ENCODE data around the gene PVRIG.
"Not testable (repeated sequence)": the region's sequence is repeated elsewhere in the genome, so short reads cannot be mapped to it uniquely, and the experiment has no call there.

PVRIG gene

DNA sequence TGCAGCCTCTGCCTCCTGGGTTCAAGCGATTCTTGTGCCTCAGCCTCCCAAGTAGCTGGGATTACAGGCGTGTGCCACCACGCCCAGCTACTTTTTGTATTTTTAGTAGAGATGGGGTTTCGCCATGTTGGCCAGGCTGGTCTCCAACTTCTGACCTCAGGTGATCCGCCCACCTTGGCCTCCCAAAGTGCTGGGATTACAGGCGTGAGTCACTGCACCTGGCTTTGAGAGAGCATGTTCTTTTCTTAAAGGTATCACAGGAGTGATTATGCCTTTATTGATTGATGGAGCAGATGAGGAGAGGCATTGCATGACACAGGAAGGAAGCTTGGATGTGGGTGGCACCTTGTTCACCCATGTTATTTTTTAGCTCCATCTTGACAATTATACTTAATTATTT lies 36.7 kb upstream of the PVRIG start:
- H3K27me3 Mint-ChIP-seq: peaks cover 36% of the 10 kb centered on the region
- H3K27ac Mint-ChIP-seq; H3K4me3 Mint-ChIP-seq; H3K9me3 Mint-ChIP-seq; intact Hi-C loops (cut with micrococcal nuclease); H3K36me3 Mint-ChIP-seq (ENCODE audit: low read depth); H3K4me1 Mint-ChIP-seq (ENCODE audit: low read depth): not testable (repeated sequence)

DNA sequence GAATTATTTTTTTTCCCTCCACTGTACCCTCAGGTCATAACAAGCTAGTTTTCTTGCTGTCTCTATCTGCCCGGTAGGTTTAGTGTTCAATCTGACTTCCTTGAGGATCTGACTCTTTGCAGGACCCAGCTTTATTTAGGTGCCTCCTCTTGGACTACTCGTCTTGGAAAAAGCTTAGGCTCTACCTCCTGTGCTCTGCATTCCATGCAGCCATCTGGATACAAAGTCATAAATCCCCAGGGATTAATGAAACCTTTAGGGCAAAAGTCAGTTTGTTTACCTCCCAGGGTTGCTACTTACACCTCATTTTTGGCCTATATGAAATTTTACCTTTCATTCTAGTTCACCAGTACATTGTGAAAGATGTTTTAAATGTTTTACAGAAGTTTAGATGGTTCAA lies 34.0 kb upstream of the PVRIG start:
- Mint-ChIP-seq H3K27me3 (peaks cover 19% of the 10 kb centered on the region), H3K4me3 (no peak overlapping the region), H3K9me3 (no peaks in the 10 kb centered on the region), H3K4me1 (ENCODE audit: low read depth) (peaks cover 10% of the 10 kb centered on the region), H3K36me3 (ENCODE audit: low read depth) (no peaks in the 10 kb centered on the region), H3K27ac (no peak overlapping the region)
- intact Hi-C loops (cut with micrococcal nuclease): no loop called here

- Mint-ChIP-seq H3K27me3 (peaks cover 3% of the 10 kb centered on the region), H3K9me3 (no peaks in the 10 kb centered on the region), H3K4me1 (ENCODE audit: low read depth) (peaks cover 23% of the 10 kb centered on the region), H3K27ac (peak overlapping the region; percentile 67), H3K36me3 (ENCODE audit: low read depth) (no peaks in the 10 kb centered on the region), H3K4me3 (no peak overlapping the region)
- intact Hi-C loops (cut with micrococcal nuclease): no loop called here
These were observed 30.7 kb upstream of the PVRIG start for GRCh38 chr7:100189061-100189460.

DNA sequence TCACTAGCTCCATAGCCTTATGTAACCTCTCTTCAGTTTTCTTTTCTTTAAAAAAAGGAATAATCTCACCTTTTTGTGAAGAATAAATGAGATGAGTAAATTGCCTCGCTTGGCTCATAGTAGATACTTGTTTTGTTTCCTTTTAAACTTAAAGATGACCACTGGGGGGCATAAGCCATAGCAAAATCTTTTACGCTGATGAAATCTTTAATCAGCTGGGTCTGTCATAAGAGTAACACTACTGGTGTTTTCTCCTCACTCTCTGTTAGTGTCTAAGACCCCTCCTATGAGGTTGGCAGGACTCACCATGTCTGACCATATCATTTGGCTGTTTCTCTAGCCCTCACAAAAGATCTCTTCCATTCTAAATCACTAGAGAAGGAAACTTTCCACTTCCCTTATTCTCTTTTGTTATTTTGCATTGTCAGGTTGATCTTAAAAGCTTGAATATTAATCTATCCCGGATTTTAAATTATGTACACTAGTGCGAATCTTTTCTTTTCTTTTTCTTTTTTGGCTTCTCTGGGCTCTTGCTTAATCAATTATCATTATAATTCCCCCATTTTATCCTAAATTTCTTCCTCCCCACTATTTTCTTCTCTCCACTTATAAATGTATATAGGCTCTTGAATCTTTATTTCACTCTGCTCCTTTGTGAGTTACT lies 29.6 kb upstream of the PVRIG start:
- Mint-ChIP-seq H3K9me3 (no peaks in the 10 kb centered on the region), H3K4me1 (ENCODE audit: low read depth) (peaks cover 23% of the 10 kb centered on the region), H3K27me3 (peaks cover 3% of the 10 kb centered on the region), H3K36me3 (ENCODE audit: low read depth) (no peaks in the 10 kb centered on the region), H3K4me3 (no peak overlapping the region), H3K27ac (peak overlapping the region; percentile 27)
- intact Hi-C loops (cut with micrococcal nuclease): loop anchor here (1.0 kb wide), 1 partner anchor 10 kb away; no protein-coding TSS in a partner anchor

- H3K27me3 Mint-ChIP-seq: peaks cover 3% of the 10 kb centered on the region
- H3K4me1 Mint-ChIP-seq (ENCODE audit: low read depth): peaks cover 23% of the 10 kb centered on the region
- H3K4me3 Mint-ChIP-seq: no peak overlapping the region
- no peaks in the 10 kb centered on the region for H3K9me3 Mint-ChIP-seq
- H3K36me3 Mint-ChIP-seq (ENCODE audit: low read depth): no peaks in the 10 kb centered on the region
- intact Hi-C loops (cut with micrococcal nuclease): no loop called here
- no peak overlapping the region for H3K27ac Mint-ChIP-seq
These were observed 28.0 kb upstream of the PVRIG start for GRCh38 chr7:100191775-100192174.

DNA sequence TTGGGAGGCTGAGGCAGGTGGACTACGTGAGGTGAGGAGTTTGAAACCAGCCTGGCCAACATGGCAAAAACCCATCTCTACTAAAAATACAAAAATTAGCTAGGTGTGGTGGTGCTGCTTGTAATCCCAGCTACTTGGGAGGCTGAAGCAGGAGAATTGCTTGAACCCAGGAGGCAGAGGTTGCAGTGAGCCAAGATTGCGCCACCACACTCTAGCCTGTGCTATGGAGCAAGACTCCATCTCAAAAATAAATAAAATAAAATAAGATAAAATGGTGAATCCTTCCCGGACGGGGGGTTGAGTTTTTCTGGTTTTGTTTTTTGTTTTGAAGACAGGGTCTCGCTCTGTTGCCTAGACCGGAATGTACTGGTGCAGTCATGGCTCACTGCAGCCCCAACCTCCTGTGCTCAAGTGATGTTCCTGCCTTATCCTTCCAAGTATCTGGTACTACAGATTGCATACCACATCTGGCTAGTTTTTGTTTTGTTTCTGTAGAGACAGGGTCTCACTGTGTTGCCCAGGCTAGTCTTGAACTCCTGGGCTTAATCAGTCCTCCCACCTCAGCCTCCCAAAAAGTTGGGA lies 27.4 kb upstream of the PVRIG start:
- H3K4me1 Mint-ChIP-seq (ENCODE audit: low read depth): peaks cover 25% of the 10 kb centered on the region
- H3K27ac Mint-ChIP-seq; intact Hi-C loops (cut with micrococcal nuclease); H3K36me3 Mint-ChIP-seq (ENCODE audit: low read depth); H3K27me3 Mint-ChIP-seq; H3K4me3 Mint-ChIP-seq; H3K9me3 Mint-ChIP-seq: not testable (repeated sequence)

GRCh38 chr7:100192969-100193368 lies 26.8 kb upstream of the PVRIG start:
- H3K4me3 Mint-ChIP-seq: no peak overlapping the region
- H3K9me3 Mint-ChIP-seq: no peaks in the 10 kb centered on the region
- intact Hi-C loops (cut with micrococcal nuclease): no loop called here

GRCh38 chr7:100195222-100195621 lies 24.5 kb upstream of the PVRIG start:
- Mint-ChIP-seq H3K4me1 (ENCODE audit: low read depth) (peaks cover 46% of the 10 kb centered on the region), H3K27ac (no peak overlapping the region), H3K9me3 (no peaks in the 10 kb centered on the region), H3K36me3 (ENCODE audit: low read depth) (no peaks in the 10 kb centered on the region), H3K27me3 (peaks cover 15% of the 10 kb centered on the region), H3K4me3 (no peak overlapping the region)
- intact Hi-C loops (cut with micrococcal nuclease): no loop called here

More at GRCh38 chr7:100192969-100193368, 26.8 kb upstream of the PVRIG start:
- Mint-ChIP-seq H3K27me3 (peaks cover 8% of the 10 kb centered on the region), H3K36me3 (ENCODE audit: low read depth) (no peaks in the 10 kb centered on the region), H3K27ac (no peak overlapping the region), H3K4me1 (ENCODE audit: low read depth) (peaks cover 28% of the 10 kb centered on the region)

- H3K27ac Mint-ChIP-seq; intact Hi-C loops (cut with micrococcal nuclease); H3K9me3 Mint-ChIP-seq; H3K36me3 Mint-ChIP-seq (ENCODE audit: low read depth); H3K4me3 Mint-ChIP-seq: not testable (repeated sequence)
- peaks cover 46% of the 10 kb centered on the region for H3K4me1 Mint-ChIP-seq (ENCODE audit: low read depth)
- peaks cover 15% of the 10 kb centered on the region for H3K27me3 Mint-ChIP-seq
These were observed 23.8 kb upstream of the PVRIG start for GRCh38 chr7:100195901-100196322.

DNA sequence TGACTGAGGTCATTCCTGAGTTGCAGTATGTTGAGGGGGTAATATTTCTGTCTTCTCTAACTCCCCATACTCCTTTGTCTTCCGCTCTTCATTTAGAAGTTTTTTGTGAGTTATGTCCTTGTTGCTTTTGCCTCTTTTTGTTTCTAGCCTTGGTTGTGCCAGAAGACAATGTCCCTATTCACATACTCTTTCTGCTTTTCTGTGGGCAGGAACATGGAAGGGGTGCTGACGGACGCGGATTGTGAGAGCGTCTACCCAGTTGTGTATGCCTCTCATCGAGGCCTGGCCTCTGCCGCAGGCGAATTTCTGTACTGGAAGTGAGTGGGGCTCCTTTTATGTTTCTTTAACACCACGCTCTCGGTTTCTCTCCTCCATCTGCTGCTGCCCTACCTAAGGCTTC lies 21.5 kb upstream of the PVRIG start:
- H3K36me3 Mint-ChIP-seq (ENCODE audit: low read depth): peaks cover 15% of the 10 kb centered on the region
- peaks cover 51% of the 10 kb centered on the region for H3K4me1 Mint-ChIP-seq (ENCODE audit: low read depth)
- no peak overlapping the region for H3K4me3 Mint-ChIP-seq
- H3K9me3 Mint-ChIP-seq: no peaks in the 10 kb centered on the region
- peak overlapping the region; percentile 91 for H3K27ac Mint-ChIP-seq
- intact Hi-C loops (cut with micrococcal nuclease): no loop called here
- peaks cover 18% of the 10 kb centered on the region for H3K27me3 Mint-ChIP-seq

GRCh38 chr7:100200693-100201092 lies 19.1 kb upstream of the PVRIG start:
- H3K4me1 Mint-ChIP-seq (ENCODE audit: low read depth): peaks cover 68% of the 10 kb centered on the region
- peaks cover 18% of the 10 kb centered on the region for H3K27me3 Mint-ChIP-seq
- intact Hi-C loops (cut with micrococcal nuclease): loop anchor here (1.0 kb wide), 1 partner anchor 10 kb away; no protein-coding TSS in a partner anchor
- H3K9me3 Mint-ChIP-seq: no peaks in the 10 kb centered on the region
- peak overlapping the region; percentile 81 for H3K4me3 Mint-ChIP-seq
- H3K27ac Mint-ChIP-seq: peak overlapping the region; percentile 91
- H3K36me3 Mint-ChIP-seq (ENCODE audit: low read depth): peaks cover 23% of the 10 kb centered on the region

- intact Hi-C loops (cut with micrococcal nuclease): no loop called here
- Mint-ChIP-seq H3K27me3 (peaks cover 13% of the 10 kb centered on the region), H3K27ac (peak overlapping the region; percentile 55), H3K4me3 (no peak overlapping the region), H3K36me3 (ENCODE audit: low read depth) (peaks cover 44% of the 10 kb centered on the region), H3K9me3 (no peaks in the 10 kb centered on the region), H3K4me1 (ENCODE audit: low read depth) (peaks cover 53% of the 10 kb centered on the region)
These were observed 15.3 kb upstream of the PVRIG start for GRCh38 chr7:100204454-100204853.

GRCh38 chr7:100208911-100209408 lies 10.8 kb upstream of the PVRIG start:
- Mint-ChIP-seq H3K4me3 (no peak overlapping the region), H3K27me3 (peaks cover 21% of the 10 kb centered on the region), H3K9me3 (no peaks in the 10 kb centered on the region), H3K36me3 (ENCODE audit: low read depth) (peaks cover 59% of the 10 kb centered on the region), H3K4me1 (ENCODE audit: low read depth) (peaks cover 27% of the 10 kb centered on the region), H3K27ac (no peak overlapping the region)
- intact Hi-C loops (cut with micrococcal nuclease): no loop called here

GRCh38 chr7:100209493-100209892 lies 10.3 kb upstream of the PVRIG start:
- peaks cover 22% of the 10 kb centered on the region for H3K4me1 Mint-ChIP-seq (ENCODE audit: low read depth)
- peaks cover 21% of the 10 kb centered on the region for H3K27me3 Mint-ChIP-seq
- peaks cover 62% of the 10 kb centered on the region for H3K36me3 Mint-ChIP-seq (ENCODE audit: low read depth)
- no peak overlapping the region for H3K4me3 Mint-ChIP-seq
- H3K9me3 Mint-ChIP-seq: no peaks in the 10 kb centered on the region
- H3K27ac Mint-ChIP-seq: no peak overlapping the region
- intact Hi-C loops (cut with micrococcal nuclease): no loop called here

Measured in dendritic cell treated with granulocyte-macrophage colony-stimulating factor and Interleukin-4, amounts not matched to agents 40 ng/mL and 50 ng/mL, for 4 days (primary cell).